HL-60 (cell line): ENCODE results near the gene CIZ1.

ENCODE experiments used
- DNase-seq, 2 experiments: peaks; one replicate each; pipeline ENCODE4 v3.0.0-alpha.2; 2010 to 2020; ENCODE audit warnings: low read depth in 1 of 2, low spot score in 1 of 2
- H3K27ac ChIP-seq: fragments of 250-450 bp; sonication (Bioruptor Pico); replicated peaks from 2 replicates; pipeline ENCODE4 v1.5.1; 2020; ENCODE audit warnings: mild to moderate bottlenecking, moderate library complexity
- H3K27me3 ChIP-seq: fragments of 250-450 bp; sonication (Bioruptor Pico); 2 replicates; pipeline ENCODE4 v1.5.1; 2021; ENCODE audit warnings: mild to moderate bottlenecking, moderate library complexity; ENCODE audit not compliant: insufficient read depth, poor library complexity, severe bottlenecking
- H3K4me3 ChIP-seq: replicated peaks from 2 replicates; pipeline ENCODE4 v1.5.1; 2011; ENCODE audit warnings: mild to moderate bottlenecking, control low read depth, low read length; ENCODE audit not compliant: insufficient read depth
- GABPA ChIP-seq: IDR thresholded peaks from 2 replicates; pipeline ENCODE4 v1.6.1; 2012; ENCODE audit warnings: low read depth
- POLR2AphosphoS5 ChIP-seq: IDR thresholded peaks from 2 replicates; pipeline ENCODE4 v1.6.1; 2012; ENCODE audit warnings: low read depth
- SPI1 ChIP-seq: IDR thresholded peaks from 2 replicates; pipeline ENCODE4 v1.6.1; 2012; ENCODE audit warnings: low read depth, mild to moderate bottlenecking, borderline replicate concordance
- TF ChIP-seq, protein P1 (sequence below): IDR thresholded peaks from 2 replicates; pipeline ENCODE4 v1.6.1; 2012; ENCODE audit warnings: low read depth; ENCODE audit not compliant: insufficient replicate concordance
- TF ChIP-seq, protein P2 (sequence below): IDR thresholded peaks from one replicate; pipeline ENCODE4 v1.5.1; 2011; ENCODE audit warnings: low read length, control low read depth, inconsistent platforms; ENCODE audit not compliant: insufficient read depth

CIZ1 gene

DNA sequence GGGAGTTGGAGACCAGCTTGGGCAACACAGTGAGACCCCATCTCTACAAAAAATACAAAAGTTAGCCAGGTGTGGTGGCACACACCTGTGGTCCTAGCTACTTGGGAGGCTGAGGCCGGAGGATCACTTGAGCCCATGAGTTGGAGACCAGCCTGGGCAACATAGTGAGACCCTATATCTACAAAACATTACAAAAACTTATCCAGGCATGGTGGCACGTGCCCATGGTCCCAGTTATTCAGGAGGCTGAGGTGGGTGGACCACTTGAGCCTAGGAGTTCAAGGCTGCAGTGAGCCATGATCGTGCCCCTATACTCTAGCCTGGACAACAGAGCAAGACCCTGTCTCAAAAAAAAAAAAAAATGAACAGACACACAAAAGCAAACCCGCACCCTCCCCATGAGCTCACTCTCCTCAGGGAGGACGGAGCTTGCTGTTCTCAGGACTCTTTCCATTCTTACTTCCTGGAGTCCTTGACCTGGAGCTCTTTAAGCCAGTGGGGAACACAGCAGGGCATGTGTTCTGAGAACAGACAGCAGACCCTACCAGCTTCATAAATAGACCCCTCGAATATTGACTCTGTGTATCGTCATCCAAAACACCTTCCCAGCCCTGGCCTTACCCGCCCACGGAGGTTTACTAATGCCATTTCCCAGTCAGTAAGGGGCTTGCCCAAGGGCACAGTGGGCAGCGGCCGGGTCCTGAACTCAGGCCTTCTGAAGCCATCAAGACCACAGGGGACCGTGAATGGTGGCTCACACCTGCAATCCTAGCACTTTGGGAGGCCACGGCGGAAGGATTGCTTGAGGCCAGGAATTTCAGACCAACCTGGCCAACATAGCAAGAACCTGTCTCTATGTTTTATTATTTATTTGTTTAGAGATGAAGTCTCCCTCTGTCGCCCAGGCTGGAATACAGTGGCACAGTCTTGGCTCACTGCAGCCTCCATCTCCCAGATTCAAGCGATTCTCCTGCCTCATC, 75.0 kb downstream of the CIZ1 start:
- Histone ChIP-seq H3K27me3 (no peaks in the 10 kb centered on the region), H3K27ac (no peak overlapping the region), H3K4me3 (no peak overlapping the region)
- DNase-seq: no peak
- no peak for TF ChIP-seq GABPA
- no peak for TF ChIP-seq SPI1
- TF ChIP-seq, protein P1, sequence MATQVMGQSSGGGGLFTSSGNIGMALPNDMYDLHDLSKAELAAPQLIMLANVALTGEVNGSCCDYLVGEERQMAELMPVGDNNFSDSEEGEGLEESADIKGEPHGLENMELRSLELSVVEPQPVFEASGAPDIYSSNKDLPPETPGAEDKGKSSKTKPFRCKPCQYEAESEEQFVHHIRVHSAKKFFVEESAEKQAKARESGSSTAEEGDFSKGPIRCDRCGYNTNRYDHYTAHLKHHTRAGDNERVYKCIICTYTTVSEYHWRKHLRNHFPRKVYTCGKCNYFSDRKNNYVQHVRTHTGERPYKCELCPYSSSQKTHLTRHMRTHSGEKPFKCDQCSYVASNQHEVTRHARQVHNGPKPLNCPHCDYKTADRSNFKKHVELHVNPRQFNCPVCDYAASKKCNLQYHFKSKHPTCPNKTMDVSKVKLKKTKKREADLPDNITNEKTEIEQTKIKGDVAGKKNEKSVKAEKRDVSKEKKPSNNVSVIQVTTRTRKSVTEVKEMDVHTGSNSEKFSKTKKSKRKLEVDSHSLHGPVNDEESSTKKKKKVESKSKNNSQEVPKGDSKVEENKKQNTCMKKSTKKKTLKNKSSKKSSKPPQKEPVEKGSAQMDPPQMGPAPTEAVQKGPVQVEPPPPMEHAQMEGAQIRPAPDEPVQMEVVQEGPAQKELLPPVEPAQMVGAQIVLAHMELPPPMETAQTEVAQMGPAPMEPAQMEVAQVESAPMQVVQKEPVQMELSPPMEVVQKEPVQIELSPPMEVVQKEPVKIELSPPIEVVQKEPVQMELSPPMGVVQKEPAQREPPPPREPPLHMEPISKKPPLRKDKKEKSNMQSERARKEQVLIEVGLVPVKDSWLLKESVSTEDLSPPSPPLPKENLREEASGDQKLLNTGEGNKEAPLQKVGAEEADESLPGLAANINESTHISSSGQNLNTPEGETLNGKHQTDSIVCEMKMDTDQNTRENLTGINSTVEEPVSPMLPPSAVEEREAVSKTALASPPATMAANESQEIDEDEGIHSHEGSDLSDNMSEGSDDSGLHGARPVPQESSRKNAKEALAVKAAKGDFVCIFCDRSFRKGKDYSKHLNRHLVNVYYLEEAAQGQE: no peak
- TF ChIP-seq, protein P2, sequence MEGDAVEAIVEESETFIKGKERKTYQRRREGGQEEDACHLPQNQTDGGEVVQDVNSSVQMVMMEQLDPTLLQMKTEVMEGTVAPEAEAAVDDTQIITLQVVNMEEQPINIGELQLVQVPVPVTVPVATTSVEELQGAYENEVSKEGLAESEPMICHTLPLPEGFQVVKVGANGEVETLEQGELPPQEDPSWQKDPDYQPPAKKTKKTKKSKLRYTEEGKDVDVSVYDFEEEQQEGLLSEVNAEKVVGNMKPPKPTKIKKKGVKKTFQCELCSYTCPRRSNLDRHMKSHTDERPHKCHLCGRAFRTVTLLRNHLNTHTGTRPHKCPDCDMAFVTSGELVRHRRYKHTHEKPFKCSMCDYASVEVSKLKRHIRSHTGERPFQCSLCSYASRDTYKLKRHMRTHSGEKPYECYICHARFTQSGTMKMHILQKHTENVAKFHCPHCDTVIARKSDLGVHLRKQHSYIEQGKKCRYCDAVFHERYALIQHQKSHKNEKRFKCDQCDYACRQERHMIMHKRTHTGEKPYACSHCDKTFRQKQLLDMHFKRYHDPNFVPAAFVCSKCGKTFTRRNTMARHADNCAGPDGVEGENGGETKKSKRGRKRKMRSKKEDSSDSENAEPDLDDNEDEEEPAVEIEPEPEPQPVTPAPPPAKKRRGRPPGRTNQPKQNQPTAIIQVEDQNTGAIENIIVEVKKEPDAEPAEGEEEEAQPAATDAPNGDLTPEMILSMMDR: no peak
- TF ChIP-seq POLR2AphosphoS5: no peak
